ENCODE data around the gene CDH22.

GRCh38 chr20:46267108-46268105 is 40.9 kb downstream of the CDH22 start:
- TF ChIP-seq CTCF (conservative IDR thresholded peaks at IDR 0.05 in 1 of 2, IDR thresholded peaks at IDR 0.05 in 1 of 2; ENCODE audit: low read depth in 1 of 2, low read length in 2 of 2) (no peak), EZH2 (IDR thresholded peaks at IDR 0.05; ENCODE audit: low read length, missing control alignments) (no peak)
